GM18508 (cell line): ENCODE data around the gene HOXA2.

Source experiments
- ATAC-seq: cut with Tn5 transposase; IDR thresholded peaks from one replicate; pipeline ENCODE4 v1.9.1; 2021; ENCODE audit warnings: moderate number of reproducible peaks; ENCODE audit not compliant: insufficient read depth, unreplicated experiment

The HOXA2 gene

GRCh38 chr7:27113991-27114769 is 11.7 kb upstream of the HOXA2 start:
- ATAC-seq = no peak

DNA sequence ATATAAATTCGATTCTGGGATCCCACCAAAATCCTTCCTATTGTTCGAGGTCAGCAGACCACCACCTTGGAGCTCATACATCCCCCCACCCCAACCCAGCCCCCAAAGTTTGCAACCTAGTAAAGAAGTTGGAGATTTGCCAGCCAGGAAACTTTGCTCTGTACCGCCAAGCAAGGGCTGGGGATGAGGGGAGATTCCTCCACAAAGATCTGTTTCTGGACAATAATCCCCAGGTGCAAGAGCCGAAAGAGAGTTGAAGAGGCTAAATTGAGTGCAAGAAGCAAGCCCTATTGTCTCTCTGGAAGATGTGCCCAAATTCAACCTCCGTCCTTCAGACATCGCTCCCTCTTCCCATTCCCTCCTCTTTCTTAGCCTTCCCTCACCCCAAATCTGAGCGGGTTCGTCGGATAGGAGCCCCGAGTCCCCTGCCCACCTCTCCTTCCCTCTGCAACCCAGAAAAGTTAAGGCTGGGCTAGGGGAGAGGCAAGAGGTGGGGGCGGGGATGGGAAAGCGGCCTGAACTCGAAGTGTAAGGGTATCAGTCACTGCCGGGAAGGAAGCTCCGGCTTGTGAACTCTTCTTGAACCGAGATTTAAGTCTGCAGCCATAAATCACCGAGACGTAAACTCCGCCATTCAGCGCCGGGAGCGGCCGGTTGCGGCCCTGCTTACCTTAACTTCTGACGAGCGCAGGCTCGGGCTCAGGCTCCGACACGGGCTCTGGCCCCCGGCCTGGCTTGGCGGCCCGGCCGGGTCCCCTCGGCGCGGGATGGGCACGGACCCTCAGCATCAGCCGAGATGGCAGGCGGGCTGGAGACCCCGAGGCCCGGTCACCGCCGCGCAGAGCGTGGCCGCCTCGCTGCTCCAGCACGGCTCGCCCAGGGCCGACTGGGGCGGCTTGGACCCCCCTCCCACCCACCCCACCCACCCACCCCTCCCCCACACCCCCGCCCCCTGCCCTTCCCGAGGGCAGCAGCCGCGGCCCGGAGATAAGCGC is 10.8 kb upstream of the HOXA2 start:
- ATAC-seq = no peak

- ATAC-seq = no peak
Observed at GRCh38 chr7:27112361-27112760, 9.9 kb upstream of the HOXA2 start.

GRCh38 chr7:27111751-27112277 is 9.3 kb upstream of the HOXA2 start:
- no peak for ATAC-seq

DNA sequence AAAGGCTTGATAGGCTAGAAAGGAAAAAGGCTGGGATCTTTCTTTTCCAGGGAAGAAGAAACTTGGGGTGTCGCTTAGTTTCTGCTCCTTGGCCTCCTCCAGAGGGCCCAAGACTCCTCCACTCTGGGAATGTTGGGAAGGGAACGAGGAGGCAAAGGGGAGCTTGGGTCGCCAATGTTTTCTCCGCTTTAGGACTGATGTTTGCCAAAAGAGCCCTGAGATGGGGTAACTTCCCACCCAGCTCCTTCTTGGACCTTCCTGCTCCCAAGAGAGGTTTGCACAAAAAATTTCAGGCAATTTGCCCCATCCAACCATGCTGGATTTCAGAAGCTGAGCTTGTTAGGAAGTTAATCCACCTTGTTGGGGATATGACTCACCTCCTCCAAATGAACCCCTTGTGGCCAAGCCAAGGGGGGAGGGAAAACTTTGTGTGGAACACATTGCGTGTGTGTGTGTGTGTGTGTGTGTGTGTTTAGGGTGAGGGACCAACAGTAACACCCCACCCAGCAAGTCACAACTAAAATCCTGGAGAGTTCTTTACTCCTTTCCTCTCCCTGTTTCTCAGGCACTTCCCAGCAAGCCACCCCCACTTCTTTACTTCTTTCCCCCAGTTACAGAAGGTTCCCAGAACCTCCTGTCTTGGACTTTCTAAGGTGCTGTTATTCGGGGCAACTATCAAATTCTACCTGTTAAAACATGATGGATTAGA is 8.7 kb upstream of the HOXA2 start:
- no peak for ATAC-seq

DNA sequence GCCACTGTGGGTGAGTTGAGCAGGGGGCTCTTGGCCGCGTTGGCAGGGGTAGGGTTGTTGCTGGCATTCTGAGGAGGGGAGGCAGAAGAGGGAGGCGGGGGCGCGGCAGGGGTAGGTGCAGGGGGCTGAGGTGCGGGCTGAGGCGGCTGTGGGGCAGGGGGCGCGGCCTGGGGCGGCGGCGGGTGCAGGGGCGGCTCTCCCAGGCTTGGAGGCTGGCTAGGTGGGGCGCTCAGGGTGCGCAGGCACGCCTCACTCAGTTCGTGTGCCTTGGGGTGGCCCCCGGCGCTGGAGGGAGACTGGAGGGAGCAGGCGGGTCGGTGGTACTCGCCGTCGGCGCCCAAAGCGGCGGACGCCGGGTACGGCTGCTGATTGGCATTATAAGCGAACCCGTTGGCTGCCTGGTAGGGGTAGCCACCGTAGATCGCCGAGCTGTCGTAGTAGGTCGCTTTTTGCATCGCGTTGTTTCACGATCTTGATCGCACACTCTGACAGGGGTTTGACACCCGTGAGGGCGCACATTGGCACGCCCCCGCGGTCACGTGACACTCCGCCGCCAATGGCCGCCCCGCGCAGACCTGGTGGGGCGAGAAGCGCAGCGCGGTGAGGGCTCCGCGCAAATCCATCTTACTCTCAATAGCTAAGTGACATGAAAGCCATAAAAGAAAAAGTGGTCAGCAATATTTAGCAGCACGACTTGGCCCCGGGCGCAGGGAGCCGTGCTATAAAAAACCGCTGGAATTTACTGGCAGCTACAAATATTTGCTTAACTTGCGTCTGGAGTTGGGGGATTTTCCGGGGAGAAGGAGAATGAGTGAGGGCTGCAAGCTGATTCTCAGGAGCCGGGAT is 7.9 kb upstream of the HOXA2 start:
- ATAC-seq = no peak

DNA sequence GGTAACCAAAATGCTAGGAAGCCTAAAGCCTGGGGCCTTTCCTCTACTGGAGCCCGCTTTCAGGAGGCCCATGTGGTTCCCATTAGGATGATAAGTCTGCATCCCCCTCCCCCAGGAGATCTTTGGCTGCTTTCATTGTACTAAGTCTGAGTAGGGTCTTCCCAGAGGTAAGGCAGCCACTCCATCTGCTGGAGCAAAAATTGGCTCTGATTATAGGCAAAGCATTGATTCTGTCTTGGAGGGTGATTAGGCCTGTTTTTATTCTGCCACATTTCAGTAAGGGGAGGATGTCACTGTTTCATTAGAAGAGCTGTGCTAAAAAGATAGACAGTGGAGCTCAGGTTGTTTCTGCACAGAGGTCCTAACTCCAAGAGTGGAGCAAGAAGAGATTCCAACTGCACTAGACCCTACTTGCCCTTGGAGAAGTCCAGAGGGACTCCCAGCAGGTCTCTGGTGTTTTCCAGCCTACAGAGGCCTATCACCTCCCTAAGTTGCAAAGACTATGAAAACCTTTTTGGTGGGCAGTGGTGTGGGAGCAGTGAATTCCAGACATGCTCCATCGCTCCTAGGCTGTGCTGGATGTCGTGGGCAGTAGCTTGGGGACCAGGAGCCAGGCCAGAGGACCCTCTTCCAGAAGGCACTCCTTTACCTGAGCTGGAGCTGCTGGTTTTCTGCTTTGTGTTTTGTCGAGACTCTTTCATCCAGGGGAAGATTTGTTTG is 7.1 kb upstream of the HOXA2 start:
- no peak for ATAC-seq

- no peak for ATAC-seq
Observed at GRCh38 chr7:27108390-27109127, 6.1 kb upstream of the HOXA2 start.

GRCh38 chr7:27107391-27108381 is 5.2 kb upstream of the HOXA2 start:
- no peak for ATAC-seq

- ATAC-seq = no peak
Observed at GRCh38 chr7:27106901-27107240, 4.4 kb upstream of the HOXA2 start.

DNA sequence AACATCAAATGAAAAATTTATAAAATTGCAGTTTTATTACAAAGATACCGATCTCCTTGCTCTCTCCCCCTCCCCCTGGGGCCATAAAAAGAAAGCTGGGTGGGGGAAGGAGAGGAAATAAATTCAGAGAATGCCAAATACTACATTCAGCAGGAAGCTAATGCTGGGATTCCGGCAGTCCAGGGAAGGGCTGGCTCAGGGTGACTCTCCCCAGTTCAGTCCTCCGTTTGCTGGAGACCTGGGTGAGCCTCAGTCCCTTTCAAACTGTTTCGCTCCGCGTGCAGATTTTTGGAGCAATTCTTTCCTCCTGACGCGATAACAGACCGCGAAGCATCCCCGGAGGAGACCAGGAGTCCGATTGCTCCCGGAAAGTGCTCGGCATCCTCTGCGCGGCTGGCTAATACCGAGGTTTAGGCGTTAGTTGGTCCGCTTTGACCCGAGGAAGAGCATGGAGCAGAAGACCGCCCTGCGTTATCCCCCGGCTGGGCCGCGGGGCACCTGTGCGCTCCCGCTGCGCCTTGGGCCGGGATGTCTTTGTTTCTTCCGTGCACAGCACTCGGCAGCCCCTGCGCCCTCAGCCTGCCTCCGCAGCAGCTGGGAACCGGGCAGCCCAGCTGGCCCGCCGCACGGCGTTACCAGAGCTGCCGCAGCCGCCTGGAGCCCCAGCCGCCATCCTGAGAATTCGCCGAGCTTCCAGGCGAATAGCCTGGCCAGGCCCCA is 3.9 kb upstream of the HOXA2 start:
- no peak for ATAC-seq

DNA sequence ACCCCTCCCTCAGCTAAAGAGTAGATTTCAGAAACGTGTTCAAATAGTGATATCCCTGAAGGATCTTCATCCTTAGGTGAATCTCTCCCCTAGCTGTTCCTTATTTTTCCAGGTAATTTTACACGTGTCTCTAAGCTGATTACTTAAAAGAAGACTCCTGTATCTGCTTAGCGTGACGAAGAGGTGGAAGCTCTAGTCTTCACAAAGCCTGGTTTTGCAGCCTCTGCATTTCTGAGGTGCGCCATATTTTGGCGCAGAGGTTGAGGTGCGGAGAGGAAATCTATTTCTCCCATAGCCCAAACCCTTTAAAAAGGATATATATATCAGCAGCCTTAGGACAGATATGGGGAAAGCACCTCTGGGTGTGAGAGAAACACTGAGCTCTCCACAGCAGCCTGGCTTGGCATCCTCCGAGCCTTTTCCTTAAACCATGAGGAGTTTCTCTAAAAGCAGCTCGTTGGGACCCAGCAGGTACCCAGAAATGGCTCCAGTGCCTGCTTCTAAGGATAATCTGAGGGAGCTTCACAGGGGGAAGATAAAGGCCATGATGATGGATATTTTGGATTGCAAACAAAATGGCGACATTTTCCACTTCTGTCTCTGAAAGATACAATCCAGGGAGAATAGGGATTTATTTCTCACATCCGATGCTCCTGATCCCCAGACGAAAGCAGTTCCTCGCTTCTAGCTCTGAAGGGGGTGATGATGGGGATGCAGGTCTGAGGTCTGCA is 3.0 kb upstream of the HOXA2 start:
- no peak for ATAC-seq

DNA sequence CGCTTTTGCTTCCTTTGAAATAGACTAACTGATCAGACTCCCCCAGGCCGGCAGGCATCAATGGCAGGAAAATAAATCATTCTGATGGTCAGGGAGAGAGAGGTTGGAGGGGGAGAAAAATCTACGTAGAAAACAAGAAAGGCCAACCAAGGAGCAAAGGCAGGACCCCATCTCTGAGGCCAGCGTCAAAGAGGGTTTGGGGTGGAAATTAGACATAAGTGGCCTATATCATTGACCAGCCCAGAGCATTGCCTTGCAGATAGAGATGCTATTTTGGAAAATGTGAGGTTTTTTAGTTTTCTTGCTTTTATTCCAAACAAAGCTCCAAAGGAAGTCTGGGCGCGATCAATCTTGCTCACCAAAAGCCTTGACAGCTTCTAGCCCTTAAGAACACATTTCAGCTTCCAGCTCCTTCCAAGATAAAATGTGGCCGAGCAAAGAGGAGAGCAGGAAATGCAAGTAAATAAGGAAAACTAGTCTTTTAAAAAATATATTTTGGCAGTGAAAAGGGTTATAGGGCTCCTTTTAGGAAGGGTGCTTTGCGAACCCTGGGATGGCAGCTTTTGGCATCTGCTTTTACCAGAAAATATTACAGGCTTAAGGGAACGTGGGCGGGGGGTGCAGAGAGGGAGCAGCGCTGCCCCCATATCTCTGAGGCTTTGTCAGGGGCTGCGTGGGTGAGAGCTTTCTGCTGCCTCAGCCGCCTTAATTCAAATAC is 2.0 kb upstream of the HOXA2 start:
- ATAC-seq = no peak

GRCh38 chr7:27103489-27104226 is 1.2 kb upstream of the HOXA2 start:
- ATAC-seq = no peak
